DND-41 (cell line): ENCODE results near the gene CCDC102A.
A peak's percentile ranks its signal among the peaks of the same experiment; 100 is the strongest.

Source experiments
- ATAC-seq: fragments of 200-7000 bp; cut with Tn5 transposase; 3 replicates; pipeline ENCODE4 v1.9.1; 2021; ENCODE audit warnings: low read depth; ENCODE audit not compliant: insufficient read depth
- DNase-seq: peaks from one replicate; pipeline ENCODE4 v3.0.0-alpha.2; 2020
- H2AFZ ChIP-seq: 2 replicates; pipeline ENCODE4 v1.6.0; 2012; ENCODE audit warnings: low read depth, low read length
- H3K27ac ChIP-seq: 2 replicates; pipeline ENCODE4 v1.5.1; 2012; ENCODE audit warnings: low read length, inconsistent platforms
- H3K27me3 ChIP-seq: fragments of 200-600 bp; sonication (generic); 2 replicates; pipeline ENCODE4 v1.6.0; 2012; ENCODE audit warnings: low read length, mild to moderate bottlenecking, inconsistent platforms; ENCODE audit not compliant: insufficient read depth, poor library complexity
- H3K36me3 ChIP-seq: 2 replicates; pipeline ENCODE4 v1.5.1; 2012; ENCODE audit warnings: low read length, inconsistent platforms; ENCODE audit not compliant: insufficient read depth
- H3K4me1 ChIP-seq: 2 replicates; pipeline ENCODE4 v1.5.1; 2012; ENCODE audit warnings: mild to moderate bottlenecking, low read length; ENCODE audit not compliant: insufficient read depth
- H3K4me2 ChIP-seq: 2 replicates; pipeline ENCODE4 v1.6.0; 2012; ENCODE audit warnings: mild to moderate bottlenecking, moderate library complexity, low read length, inconsistent platforms; ENCODE audit not compliant: insufficient read depth
- H3K4me3 ChIP-seq, 2 experiments: fragments of 200-600 bp in 1 of 2; shearing (Covaris generic) in 1 of 2; 2 replicates each; pipeline ENCODE4 v1.5.1; 2012 to 2016; ENCODE audit warnings: inconsistent platforms in 2 of 2, low read length in 2 of 2, mild to moderate bottlenecking in 2 of 2, low read depth in 1 of 2, moderate library complexity in 1 of 2
- H3K79me2 ChIP-seq: 2 replicates; pipeline ENCODE4 v1.6.0; 2012; ENCODE audit warnings: low read length, inconsistent platforms; ENCODE audit not compliant: insufficient read depth
- H3K9ac ChIP-seq: 2 replicates; pipeline ENCODE4 v1.6.0; 2012; ENCODE audit warnings: low read depth, mild to moderate bottlenecking, inconsistent platforms, low read length, moderate library complexity
- H3K9me3 ChIP-seq: 2 replicates; pipeline ENCODE4 v1.5.1; 2012; ENCODE audit warnings: low read length, moderate library complexity, mild to moderate bottlenecking, inconsistent platforms; ENCODE audit not compliant: insufficient read depth, severe bottlenecking
- H4K20me1 ChIP-seq: 2 replicates; pipeline ENCODE4 v1.6.0; 2012; ENCODE audit warnings: low read length; ENCODE audit not compliant: insufficient read depth
- CTCF ChIP-seq: IDR thresholded peaks from 2 replicates; pipeline ENCODE4 v1.5.1; 2012; ENCODE audit warnings: borderline replicate concordance, low read length, moderate library complexity, mild to moderate bottlenecking; ENCODE audit not compliant: poor library complexity, severe bottlenecking; ENCODE audit errors: extremely low read depth
- EZH2 ChIP-seq: IDR thresholded peaks from 3 replicates; pipeline ENCODE4 v1.6.1; 2012; ENCODE audit warnings: borderline replicate concordance, low read depth, mild to moderate bottlenecking, moderate library complexity, low read length, inconsistent platforms; ENCODE audit not compliant: severe bottlenecking

Gene CCDC102A

GRCh38 chr16:57535680-57536305, 578 bp downstream of the CCDC102A start:
- ATAC-seq (peak; percentile 86), DNase-seq (peak; percentile 91)
- no peak for TF ChIP-seq EZH2
- no peak for TF ChIP-seq CTCF
- Histone ChIP-seq H3K4me3 (peak overlapping the region; percentile 37 to 60; a peak in 3 of 4 replicates), H2AFZ (peak overlapping the region; percentile 82), H4K20me1 (peaks cover 4% of the 10 kb centered on the region), H3K4me1 (peaks cover 52% of the 10 kb centered on the region), H3K9ac (peak overlapping the region; percentile 68), H3K27me3 (peaks cover 7% of the 10 kb centered on the region), H3K27ac (peak overlapping the region; percentile 51; the same call in 1 of the 2 replicates), H3K9me3 (no peaks in the 10 kb centered on the region), H3K36me3 (no peaks in the 10 kb centered on the region), H3K79me2 (no peaks in the 10 kb centered on the region), H3K4me2 (peak overlapping the region; percentile 80)

- peaks cover 7% of the 10 kb centered on the region for H3K27me3 ChIP-seq
- H3K4me2 ChIP-seq, result peak overlapping the region; percentile 80
- DNase-seq (no peak), ATAC-seq (no peak)
- no peaks in the 10 kb centered on the region for H3K36me3 ChIP-seq
- no peak overlapping the region for H2AFZ ChIP-seq
- no peaks in the 10 kb centered on the region for H3K9me3 ChIP-seq
- no peak overlapping the region; the same call in 1 of the 2 replicates for H3K9ac ChIP-seq
- no peak overlapping the region for H3K4me3 ChIP-seq
- no peak for TF ChIP-seq CTCF
- no peak for TF ChIP-seq EZH2
- H3K79me2 ChIP-seq, result no peaks in the 10 kb centered on the region
- H3K27ac ChIP-seq, result no peak overlapping the region
- H4K20me1 ChIP-seq, result peaks cover 4% of the 10 kb centered on the region
- peaks cover 52% of the 10 kb centered on the region for H3K4me1 ChIP-seq
Observed at GRCh38 chr16:57534881-57535658, 1.3 kb downstream of the CCDC102A start.

- TF ChIP-seq CTCF (no peak), EZH2 (no peak)
- H3K9me3 ChIP-seq, result no peaks in the 10 kb centered on the region
- peak overlapping the region; percentile 6; the same call in 1 of the 2 replicates for H3K4me2 ChIP-seq
- peaks cover 52% of the 10 kb centered on the region for H3K4me1 ChIP-seq
- H3K27ac ChIP-seq, result no peak overlapping the region
- H3K36me3 ChIP-seq, result no peaks in the 10 kb centered on the region
- no peak overlapping the region for H2AFZ ChIP-seq
- no peak overlapping the region for H3K9ac ChIP-seq
- no peak overlapping the region for H3K4me3 ChIP-seq
- DNase-seq (no peak), ATAC-seq (no peak)
- peaks cover 4% of the 10 kb centered on the region for H4K20me1 ChIP-seq
- H3K27me3 ChIP-seq, result peaks cover 7% of the 10 kb centered on the region
- no peaks in the 10 kb centered on the region for H3K79me2 ChIP-seq
Observed at GRCh38 chr16:57534337-57534880, 2.0 kb downstream of the CCDC102A start.
